ENCODE results near the gene CEP44. TPM values are rescaled to one million over a fixed set of nuclear protein-coding genes. Genes with fewer than 3 reads are reported as not detected.

The CEP44 gene, protein sequence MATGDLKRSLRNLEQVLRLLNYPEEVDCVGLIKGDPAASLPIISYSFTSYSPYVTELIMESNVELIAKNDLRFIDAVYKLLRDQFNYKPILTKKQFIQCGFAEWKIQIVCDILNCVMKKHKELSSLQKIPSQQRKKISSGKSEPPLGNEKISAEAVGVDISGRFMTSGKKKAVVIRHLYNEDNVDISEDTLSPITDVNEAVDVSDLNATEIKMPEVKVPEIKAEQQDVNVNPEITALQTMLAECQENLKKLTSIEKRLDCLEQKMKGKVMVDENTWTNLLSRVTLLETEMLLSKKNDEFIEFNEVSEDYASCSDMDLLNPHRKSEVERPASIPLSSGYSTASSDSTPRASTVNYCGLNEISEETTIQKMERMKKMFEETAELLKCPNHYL
- 3.9 to 5.5 TPM (median 5.1 TPM) in 5 replicates for total RNA-seq (2022; extraction: Qiagen RNA extraction)

GRCh38 chr4:174283507-174284471 lies at the start of gene CEP44, which contains the start of gene FBXO8:
Gene CEP44, plus strand, starts transcription at chr4:174283911. Its CDS starts 15,211 bp downstream, at chr4:174299122.
Gene FBXO8, minus strand, starts transcription at chr4:174283667. Its CDS starts 20,575 bp downstream, at chr4:174263092.

Other genes starting within 250 kb of the CEP44 start
- gene FBXO8, start 244 bp upstream of the CEP44 start, total RNA-seq (2022; extraction: Qiagen RNA extraction): 9.5 to 11.7 TPM (median 11.0 TPM) in 5 replicates
- gene HPGD, start 238.6 kb downstream of the CEP44 start, total RNA-seq (2022; extraction: Qiagen RNA extraction): 76.8 to 98.7 TPM (median 83.9 TPM) in 5 replicates